ENCODE results near the gene CPLX1.

GRCh38 chr4:771464-771863, 54.5 kb downstream of the CPLX1 start:
- TF ChIP-seq, protein P1, sequence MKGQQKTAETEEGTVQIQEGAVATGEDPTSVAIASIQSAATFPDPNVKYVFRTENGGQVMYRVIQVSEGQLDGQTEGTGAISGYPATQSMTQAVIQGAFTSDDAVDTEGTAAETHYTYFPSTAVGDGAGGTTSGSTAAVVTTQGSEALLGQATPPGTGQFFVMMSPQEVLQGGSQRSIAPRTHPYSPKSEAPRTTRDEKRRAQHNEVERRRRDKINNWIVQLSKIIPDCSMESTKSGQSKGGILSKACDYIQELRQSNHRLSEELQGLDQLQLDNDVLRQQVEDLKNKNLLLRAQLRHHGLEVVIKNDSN (CRISPR knock-in tag; IDR thresholded peaks at IDR 0.05), result no peak
- TF ChIP-seq, protein P2, sequence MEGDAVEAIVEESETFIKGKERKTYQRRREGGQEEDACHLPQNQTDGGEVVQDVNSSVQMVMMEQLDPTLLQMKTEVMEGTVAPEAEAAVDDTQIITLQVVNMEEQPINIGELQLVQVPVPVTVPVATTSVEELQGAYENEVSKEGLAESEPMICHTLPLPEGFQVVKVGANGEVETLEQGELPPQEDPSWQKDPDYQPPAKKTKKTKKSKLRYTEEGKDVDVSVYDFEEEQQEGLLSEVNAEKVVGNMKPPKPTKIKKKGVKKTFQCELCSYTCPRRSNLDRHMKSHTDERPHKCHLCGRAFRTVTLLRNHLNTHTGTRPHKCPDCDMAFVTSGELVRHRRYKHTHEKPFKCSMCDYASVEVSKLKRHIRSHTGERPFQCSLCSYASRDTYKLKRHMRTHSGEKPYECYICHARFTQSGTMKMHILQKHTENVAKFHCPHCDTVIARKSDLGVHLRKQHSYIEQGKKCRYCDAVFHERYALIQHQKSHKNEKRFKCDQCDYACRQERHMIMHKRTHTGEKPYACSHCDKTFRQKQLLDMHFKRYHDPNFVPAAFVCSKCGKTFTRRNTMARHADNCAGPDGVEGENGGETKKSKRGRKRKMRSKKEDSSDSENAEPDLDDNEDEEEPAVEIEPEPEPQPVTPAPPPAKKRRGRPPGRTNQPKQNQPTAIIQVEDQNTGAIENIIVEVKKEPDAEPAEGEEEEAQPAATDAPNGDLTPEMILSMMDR (IDR thresholded peaks at IDR 0.05), result no peak
- TF ChIP-seq ATF2 (CRISPR knock-in tag; IDR thresholded peaks at IDR 0.05; ENCODE audit: borderline replicate concordance, low read depth) (no peak), JUN (CRISPR knock-in tag; IDR thresholded peaks at IDR 0.05) (no peak), ZNF138 (CRISPR knock-in tag; conservative IDR thresholded peaks at IDR 0.05) (no peak)
